Measurements from ENCODE around the gene RAF1. TPM values are rescaled to one million over a fixed set of nuclear protein-coding genes. Genes with fewer than 3 reads are reported as not detected.

Gene RAF1
- total RNA-seq, 2 donors from 2014 or later: 95.4 to 116 TPM

- H3K4me1 Mint-ChIP-seq: peaks cover 1% of the 10 kb centered on the region
- 96% methylated on average over 7 to 12 of the region's 12 CpGs for WGBS, 2 experiments (ENCODE audit: insufficient coverage in 1 of 2, insufficient read length in 1 of 2)
Measured at GRCh38 chr3:12648384-12648959, 15.4 kb downstream of the RAF1 start.

DNA sequence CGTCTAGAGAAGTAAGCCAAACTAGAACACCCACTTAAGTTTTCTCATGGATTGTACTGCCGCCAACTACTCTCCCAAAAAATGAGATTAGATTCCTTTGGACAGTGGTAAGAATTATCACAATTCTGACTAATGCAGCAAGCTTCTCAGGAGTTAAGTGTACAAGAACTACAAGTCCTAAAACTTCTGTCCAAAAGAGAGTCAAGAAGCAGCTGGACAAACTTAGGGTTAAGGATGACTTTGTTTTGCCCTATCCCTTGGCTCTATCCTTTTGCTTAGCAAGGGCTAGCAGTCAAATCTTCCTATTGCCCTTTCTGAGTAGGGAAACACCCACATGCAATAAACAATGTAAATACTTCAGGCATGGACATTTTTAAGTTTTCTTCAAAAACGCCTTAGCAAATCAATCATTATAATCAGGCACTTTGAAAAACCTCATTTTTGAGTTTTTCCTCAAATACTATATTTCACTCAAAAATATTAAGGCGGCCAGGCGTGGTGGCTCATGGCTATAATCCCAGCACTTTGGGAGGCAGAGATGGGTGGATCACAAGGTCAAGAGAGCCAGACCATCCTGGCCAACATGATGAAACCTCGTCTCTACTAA, 19.5 kb downstream of the RAF1 start:
- no peak overlapping the region for H3K27ac Mint-ChIP-seq
- peaks cover 5% of the 10 kb centered on the region for H3K9me3 Mint-ChIP-seq
- Histone ChIP-seq H3K4me3 (ENCODE audit: low read length) (no peak overlapping the region), H3K27me3 (ENCODE audit: control insufficient read depth, insufficient read depth, low read length, poor library complexity, severe bottlenecking) (no peaks in the 10 kb centered on the region), H3K9ac (ENCODE audit: extremely low read depth, low read length, poor library complexity, severe bottlenecking) (no peak overlapping the region), H3K9me3 (ENCODE audit: control insufficient read depth, low read length) (no peaks in the 10 kb centered on the region), H3K27ac (ENCODE audit: low read depth, low read length) (no peak overlapping the region), H3K36me3 (ENCODE audit: control insufficient read depth, insufficient read depth, low read length) (peaks cover 5% of the 10 kb centered on the region), H3K4me1 (ENCODE audit: control insufficient read depth, insufficient read depth, low read length) (peaks cover 5% of the 10 kb centered on the region)
- H3K4me1 Mint-ChIP-seq: peaks cover 7% of the 10 kb centered on the region
- TF ChIP-seq, protein P1, sequence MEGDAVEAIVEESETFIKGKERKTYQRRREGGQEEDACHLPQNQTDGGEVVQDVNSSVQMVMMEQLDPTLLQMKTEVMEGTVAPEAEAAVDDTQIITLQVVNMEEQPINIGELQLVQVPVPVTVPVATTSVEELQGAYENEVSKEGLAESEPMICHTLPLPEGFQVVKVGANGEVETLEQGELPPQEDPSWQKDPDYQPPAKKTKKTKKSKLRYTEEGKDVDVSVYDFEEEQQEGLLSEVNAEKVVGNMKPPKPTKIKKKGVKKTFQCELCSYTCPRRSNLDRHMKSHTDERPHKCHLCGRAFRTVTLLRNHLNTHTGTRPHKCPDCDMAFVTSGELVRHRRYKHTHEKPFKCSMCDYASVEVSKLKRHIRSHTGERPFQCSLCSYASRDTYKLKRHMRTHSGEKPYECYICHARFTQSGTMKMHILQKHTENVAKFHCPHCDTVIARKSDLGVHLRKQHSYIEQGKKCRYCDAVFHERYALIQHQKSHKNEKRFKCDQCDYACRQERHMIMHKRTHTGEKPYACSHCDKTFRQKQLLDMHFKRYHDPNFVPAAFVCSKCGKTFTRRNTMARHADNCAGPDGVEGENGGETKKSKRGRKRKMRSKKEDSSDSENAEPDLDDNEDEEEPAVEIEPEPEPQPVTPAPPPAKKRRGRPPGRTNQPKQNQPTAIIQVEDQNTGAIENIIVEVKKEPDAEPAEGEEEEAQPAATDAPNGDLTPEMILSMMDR (conservative IDR thresholded peaks at IDR 0.05): no peak
- 75 to 90% methylated on average over 1 to 6 of the region's 6 CpGs for WGBS, 2 experiments (ENCODE audit: insufficient coverage in 1 of 2, insufficient read length in 1 of 2)
- H3K27me3 Mint-ChIP-seq (ENCODE audit: insufficient read depth): no peaks in the 10 kb centered on the region
- no peak for DNase-seq
- H3K4me3 Mint-ChIP-seq: no peak overlapping the region
- H3K36me3 Mint-ChIP-seq (ENCODE audit: low read depth): peaks cover 8% of the 10 kb centered on the region

More at GRCh38 chr3:12648384-12648959, 15.4 kb downstream of the RAF1 start:
- H3K9ac ChIP-seq (ENCODE audit: extremely low read depth, low read length, poor library complexity, severe bottlenecking): no peak overlapping the region
- Mint-ChIP-seq H3K4me3 (no peak overlapping the region), H3K27me3 (ENCODE audit: insufficient read depth) (no peaks in the 10 kb centered on the region), H3K36me3 (ENCODE audit: low read depth) (peaks cover 3% of the 10 kb centered on the region), H3K27ac (no peak overlapping the region), H3K9me3 (no peaks in the 10 kb centered on the region)
- H3K27me3 ChIP-seq (ENCODE audit: control insufficient read depth, insufficient read depth, low read length, poor library complexity, severe bottlenecking): no peaks in the 10 kb centered on the region
- no peaks in the 10 kb centered on the region for H3K36me3 ChIP-seq (ENCODE audit: control insufficient read depth, insufficient read depth, low read length)
- H3K4me1 ChIP-seq (ENCODE audit: control insufficient read depth, insufficient read depth, low read length): peaks cover 5% of the 10 kb centered on the region
- no peaks in the 10 kb centered on the region for H3K9me3 ChIP-seq (ENCODE audit: control insufficient read depth, low read length)
- H3K4me3 ChIP-seq (ENCODE audit: low read length): no peak overlapping the region
- TF ChIP-seq, protein P1 (conservative IDR thresholded peaks at IDR 0.05): no peak
- DNase-seq: no peak
- H3K27ac ChIP-seq (ENCODE audit: low read depth, low read length): no peak overlapping the region

GRCh38 chr3:12643724-12644123, 20.2 kb downstream of the RAF1 start:
- Mint-ChIP-seq H3K27me3 (ENCODE audit: insufficient read depth) (no peaks in the 10 kb centered on the region), H3K27ac (no peak overlapping the region), H3K36me3 (ENCODE audit: low read depth) (peaks cover 8% of the 10 kb centered on the region), H3K4me3 (no peak overlapping the region), H3K4me1 (peaks cover 10% of the 10 kb centered on the region), H3K9me3 (peaks cover 5% of the 10 kb centered on the region)
- peaks cover 5% of the 10 kb centered on the region for H3K36me3 ChIP-seq (ENCODE audit: control insufficient read depth, insufficient read depth, low read length)
- H3K27me3 ChIP-seq (ENCODE audit: control insufficient read depth, insufficient read depth, low read length, poor library complexity, severe bottlenecking): no peaks in the 10 kb centered on the region
- no peak for DNase-seq
- TF ChIP-seq, protein P1 (conservative IDR thresholded peaks at IDR 0.05): no peak
- no peak overlapping the region for H3K27ac ChIP-seq (ENCODE audit: low read depth, low read length)
- WGBS, 2 experiments (ENCODE audit: insufficient coverage in 1 of 2, insufficient read length in 1 of 2): no CpG with 5 or more reads among the region's 1 CpG
- no peak overlapping the region for H3K9ac ChIP-seq (ENCODE audit: extremely low read depth, low read length, poor library complexity, severe bottlenecking)
- H3K4me3 ChIP-seq (ENCODE audit: low read length): no peak overlapping the region
- H3K9me3 ChIP-seq (ENCODE audit: control insufficient read depth, low read length): no peaks in the 10 kb centered on the region
- peaks cover 5% of the 10 kb centered on the region for H3K4me1 ChIP-seq (ENCODE audit: control insufficient read depth, insufficient read depth, low read length)

All from endodermal cell (in vitro differentiated cells).